Osteoblast (primary cell): Measurements from ENCODE around the gene AJUBA. TPM values are rescaled to one million over a fixed set of nuclear protein-coding genes. Genes with fewer than 3 reads are reported as not detected.

Source experiments
- DNase-seq: peaks from one replicate; pipeline ENCODE4 v3.0.0; 2011; ENCODE audit warnings: low spot score, mixed read lengths; ENCODE audit not compliant: insufficient read length; ENCODE audit errors: missing footprints
- H2AFZ ChIP-seq: 2 replicates; pipeline ENCODE4 v1.6.0; 2011; ENCODE audit warnings: mild to moderate bottlenecking, low read length
- H3K27ac ChIP-seq: 2 replicates; pipeline ENCODE4 v1.5.1; 2011; ENCODE audit warnings: mild to moderate bottlenecking, low read depth, low read length, moderate library complexity
- H3K27me3 ChIP-seq: 2 replicates; pipeline ENCODE4 v1.6.0; 2012; ENCODE audit warnings: mild to moderate bottlenecking, control low read depth, inconsistent platforms, low read length, moderate library complexity; ENCODE audit not compliant: insufficient read depth
- H3K36me3 ChIP-seq: 2 replicates; pipeline ENCODE4 v1.5.1; 2011; ENCODE audit warnings: mild to moderate bottlenecking, low read length, control low read depth, moderate library complexity; ENCODE audit not compliant: insufficient read depth
- H3K4me1 ChIP-seq: 2 replicates; pipeline ENCODE4 v1.5.1; 2011; ENCODE audit warnings: mild to moderate bottlenecking, low read length, control low read depth, moderate library complexity; ENCODE audit not compliant: insufficient read depth
- H3K4me2 ChIP-seq: 2 replicates; pipeline ENCODE4 v1.6.0; 2011; ENCODE audit warnings: mild to moderate bottlenecking, low read length; ENCODE audit not compliant: insufficient read depth
- H3K4me3 ChIP-seq: fragments of 200-600 bp; sonication (generic); 3 replicates; pipeline ENCODE4 v1.5.1; 2012; ENCODE audit warnings: mild to moderate bottlenecking, low read length, inconsistent platforms; ENCODE audit not compliant: insufficient read depth
- H3K79me2 ChIP-seq: 2 replicates; pipeline ENCODE4 v1.6.0; 2012; ENCODE audit warnings: mild to moderate bottlenecking, low read length, control low read depth, inconsistent platforms; ENCODE audit not compliant: insufficient read depth
- H3K9me3 ChIP-seq: 2 replicates; pipeline ENCODE4 v1.5.1; 2011; ENCODE audit warnings: low read depth, low read length, control low read depth
- H4K20me1 ChIP-seq: 2 replicates; pipeline ENCODE4 v1.6.0; 2012; ENCODE audit warnings: mild to moderate bottlenecking, low read length, control low read depth; ENCODE audit not compliant: insufficient read depth
- total RNA-seq: library from RNA; depleted of rRNA; stranded (reverse); fragments of >200 nt; gene quantifications from 2 replicates; pipeline ENCODE4 v1.2.3, GENCODE V29; 2012
- TF ChIP-seq, protein P1 (sequence below): IDR thresholded peaks from 2 replicates; pipeline ENCODE4 v1.5.1; 2011; ENCODE audit warnings: mild to moderate bottlenecking, low read depth, low read length, moderate library complexity; ENCODE audit errors: extremely low read depth

The AJUBA gene
- total RNA-seq, 1 donor, result 74.9 TPM

DNA sequence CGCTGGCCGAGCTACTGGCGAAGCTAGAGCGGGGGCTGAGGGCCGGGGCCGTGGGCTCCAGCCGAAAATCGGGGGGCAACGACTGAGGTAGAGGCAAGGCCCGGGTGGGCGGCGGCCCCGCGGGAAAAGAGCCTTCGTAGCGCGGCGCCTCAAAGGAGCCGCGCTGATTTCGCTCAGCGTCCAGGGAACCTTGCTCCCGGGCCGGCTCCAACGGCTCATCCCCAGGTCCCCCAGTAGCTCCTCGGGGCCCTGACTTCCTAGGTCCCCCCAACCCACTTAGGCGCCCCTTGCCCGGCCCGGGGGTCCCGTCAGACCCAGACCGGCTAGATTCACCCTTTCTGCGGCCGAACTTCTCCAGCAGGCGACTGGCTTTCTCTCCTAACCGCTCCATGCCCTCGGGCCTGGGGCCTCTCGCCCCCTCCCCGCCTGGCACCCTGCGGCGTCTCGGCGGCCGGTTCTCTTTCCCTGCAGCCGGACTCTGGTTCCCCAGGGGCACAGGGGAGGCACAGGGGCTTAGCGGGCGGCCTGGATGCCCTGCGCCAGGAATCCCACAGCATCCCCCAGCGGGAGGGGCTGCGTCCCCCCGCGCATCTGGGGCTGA lies 375 bp downstream of the AJUBA start:
- Histone ChIP-seq H3K27ac (peak overlapping the region; percentile 74), H3K27me3 (no peaks in the 10 kb centered on the region), H3K4me1 (peaks cover 39% of the 10 kb centered on the region), H3K4me2 (peak overlapping the region; percentile 94), H3K4me3 (peak overlapping the region; percentile 87), H3K36me3 (peaks cover 5% of the 10 kb centered on the region), H4K20me1 (peaks cover 4% of the 10 kb centered on the region), H2AFZ (peak overlapping the region; percentile 37), H3K9me3 (no peaks in the 10 kb centered on the region), H3K79me2 (peaks cover 44% of the 10 kb centered on the region)
- TF ChIP-seq, protein P1, sequence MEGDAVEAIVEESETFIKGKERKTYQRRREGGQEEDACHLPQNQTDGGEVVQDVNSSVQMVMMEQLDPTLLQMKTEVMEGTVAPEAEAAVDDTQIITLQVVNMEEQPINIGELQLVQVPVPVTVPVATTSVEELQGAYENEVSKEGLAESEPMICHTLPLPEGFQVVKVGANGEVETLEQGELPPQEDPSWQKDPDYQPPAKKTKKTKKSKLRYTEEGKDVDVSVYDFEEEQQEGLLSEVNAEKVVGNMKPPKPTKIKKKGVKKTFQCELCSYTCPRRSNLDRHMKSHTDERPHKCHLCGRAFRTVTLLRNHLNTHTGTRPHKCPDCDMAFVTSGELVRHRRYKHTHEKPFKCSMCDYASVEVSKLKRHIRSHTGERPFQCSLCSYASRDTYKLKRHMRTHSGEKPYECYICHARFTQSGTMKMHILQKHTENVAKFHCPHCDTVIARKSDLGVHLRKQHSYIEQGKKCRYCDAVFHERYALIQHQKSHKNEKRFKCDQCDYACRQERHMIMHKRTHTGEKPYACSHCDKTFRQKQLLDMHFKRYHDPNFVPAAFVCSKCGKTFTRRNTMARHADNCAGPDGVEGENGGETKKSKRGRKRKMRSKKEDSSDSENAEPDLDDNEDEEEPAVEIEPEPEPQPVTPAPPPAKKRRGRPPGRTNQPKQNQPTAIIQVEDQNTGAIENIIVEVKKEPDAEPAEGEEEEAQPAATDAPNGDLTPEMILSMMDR, result no peak
- DNase-seq, result peak; percentile 69

DNA sequence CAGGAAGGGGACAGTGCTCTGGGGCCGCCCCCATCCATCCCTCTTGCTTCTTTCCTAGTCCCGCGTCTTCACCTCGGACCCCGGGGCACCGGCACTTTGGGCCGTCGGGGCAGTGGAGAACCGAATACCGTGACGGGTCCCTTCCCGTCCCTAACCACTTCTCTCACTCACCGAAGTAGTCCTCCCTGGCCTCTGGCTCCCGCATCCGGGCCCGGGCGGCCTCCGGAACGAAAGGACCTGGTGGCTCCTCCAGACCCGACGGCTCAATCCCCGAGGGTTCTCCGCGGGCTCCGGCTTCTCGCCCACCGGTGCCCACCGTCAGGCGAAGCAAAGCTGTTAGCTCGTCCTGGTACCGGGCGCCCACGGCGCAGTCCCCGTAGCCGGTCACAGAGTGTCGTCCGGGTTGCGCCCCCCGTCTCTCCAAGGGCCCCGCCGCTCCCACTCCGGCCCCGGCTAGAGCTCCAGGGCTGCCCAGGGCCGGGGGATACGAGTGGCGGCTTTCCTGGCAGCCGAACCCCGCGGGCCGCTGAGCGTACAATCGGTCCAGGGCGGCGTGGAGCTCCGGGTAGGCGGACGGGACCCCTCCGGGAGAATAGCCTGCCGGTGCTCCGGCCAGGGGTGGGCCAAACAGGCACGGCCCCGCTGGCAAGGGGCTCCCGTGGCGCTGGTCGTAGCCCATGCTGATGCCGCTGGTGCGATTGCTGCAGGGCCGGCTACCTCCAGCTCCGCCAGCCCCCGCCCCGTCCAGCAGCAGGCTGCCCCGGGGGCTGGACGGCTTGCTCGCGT lies 1.1 kb downstream of the AJUBA start:
- Histone ChIP-seq H3K4me2 (peak overlapping the region; percentile 94), H3K4me1 (peaks cover 46% of the 10 kb centered on the region), H3K27ac (peak overlapping the region; percentile 74), H4K20me1 (peaks cover 6% of the 10 kb centered on the region), H3K4me3 (peak overlapping the region; percentile 87), H3K79me2 (peaks cover 51% of the 10 kb centered on the region), H3K27me3 (no peaks in the 10 kb centered on the region), H3K36me3 (peaks cover 12% of the 10 kb centered on the region), H2AFZ (peak overlapping the region; percentile 56), H3K9me3 (no peaks in the 10 kb centered on the region)
- DNase-seq, result peak; percentile 74
- TF ChIP-seq, protein P1, result no peak

DNA sequence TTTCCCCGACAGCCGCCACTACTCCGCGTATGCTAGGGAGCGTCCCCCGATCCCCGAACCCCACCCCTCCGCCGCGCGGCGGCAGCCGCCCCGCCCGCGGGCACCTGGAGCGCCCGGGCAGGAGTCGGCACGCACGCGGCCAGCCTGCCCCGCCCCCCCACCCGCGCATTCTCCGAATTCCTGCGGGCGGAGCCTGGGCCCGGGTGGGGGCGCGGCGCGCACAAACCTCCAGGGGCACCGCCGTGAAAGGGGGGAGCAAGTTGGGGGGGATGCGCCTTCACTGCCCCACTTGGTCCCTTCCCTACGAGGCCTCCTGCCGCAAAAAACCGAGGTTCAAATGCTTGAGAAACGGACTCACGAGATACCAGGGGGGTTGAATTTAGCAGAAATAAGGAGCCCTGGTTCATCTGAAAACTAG lies 1.7 kb downstream of the AJUBA start:
- Histone ChIP-seq H3K4me1 (peaks cover 50% of the 10 kb centered on the region), H3K27ac (peak overlapping the region; percentile 74), H3K4me3 (peak overlapping the region; percentile 87), H2AFZ (peak overlapping the region; percentile 56), H3K9me3 (no peaks in the 10 kb centered on the region), H3K27me3 (no peaks in the 10 kb centered on the region), H3K36me3 (peaks cover 17% of the 10 kb centered on the region), H3K79me2 (peaks cover 51% of the 10 kb centered on the region), H3K4me2 (peak overlapping the region; percentile 94), H4K20me1 (peaks cover 6% of the 10 kb centered on the region)
- peak; percentile 94 for DNase-seq
- TF ChIP-seq, protein P1, result no peak

DNA sequence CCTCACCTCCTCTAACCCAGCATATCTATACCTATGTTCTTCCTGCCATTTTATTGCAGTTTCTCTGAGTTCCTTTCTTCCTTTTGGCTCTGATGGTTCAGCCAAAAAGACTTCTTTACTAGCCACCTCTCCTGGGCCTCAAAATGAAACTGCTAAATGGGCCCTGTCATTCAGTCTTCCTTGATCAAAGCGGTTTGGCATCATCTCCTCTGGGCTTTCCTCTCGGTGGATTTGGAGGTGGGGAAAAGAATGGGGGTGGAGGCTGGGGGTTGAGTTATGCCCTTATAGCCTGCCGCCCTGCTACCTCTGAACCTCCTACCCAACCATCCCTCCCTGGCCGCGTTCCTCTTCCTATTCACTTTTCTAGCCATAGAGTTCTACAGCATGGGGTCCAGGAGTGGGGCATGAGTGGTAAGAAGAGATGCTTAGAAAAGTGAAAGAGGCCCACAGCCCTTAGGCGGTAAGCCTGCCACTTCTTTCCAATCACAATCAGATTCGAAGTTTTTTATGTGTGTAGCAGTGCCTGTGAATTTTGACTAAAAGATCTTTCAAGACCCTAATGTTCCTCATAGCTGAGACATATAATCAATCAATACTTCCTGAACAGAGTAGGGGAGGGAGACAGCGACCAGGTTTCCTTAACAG lies 2.5 kb downstream of the AJUBA start:
- TF ChIP-seq, protein P1, result no peak
- no peak for DNase-seq
- no peaks in the 10 kb centered on the region for H3K27me3 ChIP-seq
- peaks cover 21% of the 10 kb centered on the region for H3K36me3 ChIP-seq
- H2AFZ ChIP-seq, result peak overlapping the region; percentile 4
- H3K79me2 ChIP-seq, result peaks cover 55% of the 10 kb centered on the region
- peak overlapping the region; percentile 79 for H3K4me2 ChIP-seq
- H3K4me1 ChIP-seq, result peaks cover 54% of the 10 kb centered on the region
- H3K4me3 ChIP-seq, result peak overlapping the region; percentile 87
- H3K27ac ChIP-seq, result peak overlapping the region; percentile 72
- no peaks in the 10 kb centered on the region for H3K9me3 ChIP-seq
- peaks cover 6% of the 10 kb centered on the region for H4K20me1 ChIP-seq
